Astrocyte (in vitro differentiated cells and primary cell): ENCODE measurements around the gene TMEM198. TPM values are rescaled to one million over a fixed set of nuclear protein-coding genes. Genes with fewer than 3 reads are reported as not detected.

Experiments used
- DNase-seq: peaks from one replicate; pipeline ENCODE4 v3.0.0-alpha.2; 2010; ENCODE audit warnings: low read depth
- FAIRE-seq: peaks from 2 replicates; lab custom pipeline; 2011; peaks lifted over from hg19 to GRCh38; lab: Jason Lieb, UNC
- H2AFZ ChIP-seq: 2 replicates; pipeline ENCODE4 v1.6.0; 2012; ENCODE audit warnings: low read depth, low read length, inconsistent platforms
- H3K27ac ChIP-seq: 2 replicates; pipeline ENCODE4 v1.5.1; 2011; ENCODE audit warnings: low read depth, low read length, inconsistent platforms
- H3K27me3 ChIP-seq: 2 replicates; pipeline ENCODE4 v1.6.0; 2011; ENCODE audit warnings: low read length, inconsistent platforms; ENCODE audit not compliant: insufficient read depth
- H3K36me3 ChIP-seq: 2 replicates; pipeline ENCODE4 v1.5.1; 2011; ENCODE audit warnings: low read length, inconsistent platforms; ENCODE audit not compliant: insufficient read depth
- H3K4me1 ChIP-seq: 2 replicates; pipeline ENCODE4 v1.5.1; 2011; ENCODE audit warnings: low read length, inconsistent platforms; ENCODE audit not compliant: insufficient read depth
- H3K4me2 ChIP-seq: 2 replicates; pipeline ENCODE4 v1.6.0; 2012; ENCODE audit warnings: low read length, inconsistent platforms
- H3K4me3 ChIP-seq: 2 replicates; pipeline ENCODE4 v1.5.1; 2011; ENCODE audit warnings: low read depth, mild to moderate bottlenecking, low read length, inconsistent platforms; ENCODE audit not compliant: insufficient read depth
- H3K79me2 ChIP-seq: 2 replicates; pipeline ENCODE4 v1.6.0; 2012; ENCODE audit warnings: mild to moderate bottlenecking, low read length, inconsistent platforms; ENCODE audit not compliant: insufficient read depth
- H3K9ac ChIP-seq: 2 replicates; pipeline ENCODE4 v1.6.0; 2012; ENCODE audit warnings: mild to moderate bottlenecking, low read length, inconsistent platforms
- H3K9me3 ChIP-seq: 2 replicates; pipeline ENCODE4 v1.5.1; 2012; ENCODE audit warnings: low read depth, mild to moderate bottlenecking, low read length, inconsistent platforms; ENCODE audit not compliant: insufficient read depth
- H4K20me1 ChIP-seq: 2 replicates; pipeline ENCODE4 v1.6.0; 2012; ENCODE audit warnings: low read length, inconsistent platforms; ENCODE audit not compliant: insufficient read depth
- H3K27ac Mint-ChIP-seq: one replicate; pipeline ENCODE4 v1.8.0; 2021; ENCODE audit warnings: mild to moderate bottlenecking, mixed read lengths; ENCODE audit not compliant: unreplicated experiment
- H3K27me3 Mint-ChIP-seq: one replicate; pipeline ENCODE4 v1.8.0; 2021; ENCODE audit warnings: low read depth, mixed read lengths; ENCODE audit not compliant: unreplicated experiment
- H3K36me3 Mint-ChIP-seq: one replicate; pipeline ENCODE4 v1.8.0; 2021; ENCODE audit warnings: low read depth, mixed read lengths; ENCODE audit not compliant: unreplicated experiment
- H3K4me1 Mint-ChIP-seq: one replicate; pipeline ENCODE4 v1.8.0; 2021; ENCODE audit warnings: low read depth, mixed read lengths; ENCODE audit not compliant: unreplicated experiment
- H3K4me3 Mint-ChIP-seq: one replicate; pipeline ENCODE4 v1.8.0; 2021; ENCODE audit warnings: mild to moderate bottlenecking, moderate library complexity, mixed read lengths; ENCODE audit not compliant: unreplicated experiment
- H3K9me3 Mint-ChIP-seq: one replicate; pipeline ENCODE4 v1.8.0; 2021; ENCODE audit warnings: mild to moderate bottlenecking, mixed read lengths; ENCODE audit not compliant: unreplicated experiment
- EZH2 ChIP-seq: IDR thresholded peaks from 2 replicates; pipeline ENCODE4 v1.6.1; 2012; ENCODE audit warnings: mild to moderate bottlenecking, low read length, inconsistent platforms; ENCODE audit not compliant: insufficient read depth
- total RNA-seq: library from RNA; stranded (reverse); gene quantifications from 2 replicates; pipeline ENCODE4 v1.2.1, GENCODE V29; 2021
- TF ChIP-seq, protein P1 (sequence below): IDR thresholded peaks from 2 replicates; pipeline ENCODE4 v1.5.1; 2011; ENCODE audit warnings: low read depth, mild to moderate bottlenecking, inconsistent platforms, low read length, moderate library complexity; ENCODE audit not compliant: insufficient read depth

TMEM198 gene
- total RNA-seq, 1 donor from 2014 or later, result 3.8 TPM

DNA sequence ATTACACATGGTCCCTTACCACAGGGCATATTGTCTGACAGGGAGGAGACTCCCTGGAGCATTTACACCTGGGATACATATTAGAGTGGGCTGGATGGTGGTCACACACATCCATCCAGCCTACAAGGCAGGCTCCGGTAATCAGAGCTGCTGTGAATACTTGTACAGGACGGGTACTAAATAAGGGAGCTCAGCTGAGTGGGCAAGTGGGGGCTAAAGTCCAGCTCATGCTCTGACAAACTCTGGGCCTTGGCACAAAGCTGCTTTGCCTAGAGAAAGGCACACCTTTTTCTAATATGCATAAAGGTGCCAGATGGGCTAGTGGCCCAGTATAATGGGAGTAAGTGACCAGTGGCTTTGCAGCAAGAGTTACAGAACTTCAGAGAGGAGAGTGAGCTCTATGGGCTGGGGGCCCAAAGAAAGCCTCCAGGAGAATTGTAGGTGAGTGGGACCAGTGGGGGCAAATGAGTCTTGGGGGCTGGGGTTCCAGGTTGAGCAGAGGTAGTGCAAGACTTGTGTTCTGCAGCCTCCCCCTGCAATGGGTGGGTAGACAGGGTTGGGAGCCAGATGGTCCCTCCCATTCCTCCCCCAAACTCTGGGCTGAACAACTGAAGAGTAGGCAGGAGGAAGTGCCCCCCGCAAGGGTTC lies 1.6 kb downstream of the TMEM198 start:
- Histone ChIP-seq H2AFZ (no peak overlapping the region), H4K20me1 (peaks cover 24% of the 10 kb centered on the region), H3K36me3 (peaks cover 9% of the 10 kb centered on the region), H3K9me3 (no peaks in the 10 kb centered on the region), H3K27ac (no peak overlapping the region), H3K27me3 (no peaks in the 10 kb centered on the region), H3K79me2 (peaks cover 27% of the 10 kb centered on the region), H3K4me3 (no peak overlapping the region), H3K4me1 (peaks cover 17% of the 10 kb centered on the region), H3K9ac (no peak overlapping the region), H3K4me2 (no peak overlapping the region)
- Mint-ChIP-seq H3K27me3 (peaks cover 24% of the 10 kb centered on the region), H3K4me3 (peak overlapping the region; percentile 88), H3K36me3 (peaks cover 24% of the 10 kb centered on the region), H3K9me3 (no peaks in the 10 kb centered on the region), H3K4me1 (peaks cover 8% of the 10 kb centered on the region), H3K27ac (no peak overlapping the region)
- FAIRE-seq (no peak), DNase-seq (no peak)
- TF ChIP-seq EZH2, result no peak

GRCh38 chr2:219545943-219546352 lies 2.1 kb downstream of the TMEM198 start:
- FAIRE-seq (no peak), DNase-seq (no peak)
- H3K9ac ChIP-seq, result no peak overlapping the region
- H3K4me2 ChIP-seq, result no peak overlapping the region
- Mint-ChIP-seq H3K27ac (no peak overlapping the region), H3K27me3 (peaks cover 25% of the 10 kb centered on the region), H3K9me3 (no peaks in the 10 kb centered on the region), H3K4me1 (peaks cover 8% of the 10 kb centered on the region), H3K36me3 (peaks cover 22% of the 10 kb centered on the region), H3K4me3 (peak overlapping the region; percentile 4)
- peaks cover 22% of the 10 kb centered on the region for H3K79me2 ChIP-seq
- H3K27me3 ChIP-seq, result no peaks in the 10 kb centered on the region
- H3K4me3 ChIP-seq, result no peak overlapping the region
- no peaks in the 10 kb centered on the region for H3K9me3 ChIP-seq
- TF ChIP-seq EZH2, result no peak
- TF ChIP-seq, protein P1, sequence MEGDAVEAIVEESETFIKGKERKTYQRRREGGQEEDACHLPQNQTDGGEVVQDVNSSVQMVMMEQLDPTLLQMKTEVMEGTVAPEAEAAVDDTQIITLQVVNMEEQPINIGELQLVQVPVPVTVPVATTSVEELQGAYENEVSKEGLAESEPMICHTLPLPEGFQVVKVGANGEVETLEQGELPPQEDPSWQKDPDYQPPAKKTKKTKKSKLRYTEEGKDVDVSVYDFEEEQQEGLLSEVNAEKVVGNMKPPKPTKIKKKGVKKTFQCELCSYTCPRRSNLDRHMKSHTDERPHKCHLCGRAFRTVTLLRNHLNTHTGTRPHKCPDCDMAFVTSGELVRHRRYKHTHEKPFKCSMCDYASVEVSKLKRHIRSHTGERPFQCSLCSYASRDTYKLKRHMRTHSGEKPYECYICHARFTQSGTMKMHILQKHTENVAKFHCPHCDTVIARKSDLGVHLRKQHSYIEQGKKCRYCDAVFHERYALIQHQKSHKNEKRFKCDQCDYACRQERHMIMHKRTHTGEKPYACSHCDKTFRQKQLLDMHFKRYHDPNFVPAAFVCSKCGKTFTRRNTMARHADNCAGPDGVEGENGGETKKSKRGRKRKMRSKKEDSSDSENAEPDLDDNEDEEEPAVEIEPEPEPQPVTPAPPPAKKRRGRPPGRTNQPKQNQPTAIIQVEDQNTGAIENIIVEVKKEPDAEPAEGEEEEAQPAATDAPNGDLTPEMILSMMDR, result no peak
- H4K20me1 ChIP-seq, result peaks cover 22% of the 10 kb centered on the region
- no peak overlapping the region for H2AFZ ChIP-seq
- H3K27ac ChIP-seq, result no peak overlapping the region
- H3K36me3 ChIP-seq, result peaks cover 5% of the 10 kb centered on the region
- peaks cover 17% of the 10 kb centered on the region for H3K4me1 ChIP-seq

DNA sequence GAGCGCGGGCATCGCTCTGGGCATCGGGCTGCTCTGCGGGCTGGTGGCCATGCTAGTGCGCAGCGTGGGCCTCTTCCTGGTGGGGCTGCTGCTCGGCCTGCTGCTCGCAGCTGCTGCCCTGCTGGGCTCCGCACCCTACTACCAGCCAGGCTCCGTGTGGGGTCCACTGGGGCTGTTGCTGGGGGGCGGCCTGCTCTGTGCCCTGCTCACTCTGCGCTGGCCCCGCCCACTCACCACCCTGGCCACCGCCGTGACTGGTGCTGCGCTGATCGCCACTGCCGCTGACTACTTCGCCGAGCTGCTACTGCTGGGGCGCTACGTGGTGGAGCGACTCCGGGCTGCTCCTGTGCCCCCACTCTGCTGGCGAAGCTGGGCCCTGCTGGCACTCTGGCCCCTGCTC lies 3.8 kb downstream of the TMEM198 start:
- Histone ChIP-seq H4K20me1 (peaks cover 7% of the 10 kb centered on the region), H3K9me3 (no peaks in the 10 kb centered on the region), H3K27ac (no peak overlapping the region), H3K4me2 (no peak overlapping the region), H3K4me3 (no peak overlapping the region), H3K36me3 (no peaks in the 10 kb centered on the region), H3K9ac (no peak overlapping the region), H2AFZ (no peak overlapping the region), H3K79me2 (peaks cover 5% of the 10 kb centered on the region), H3K27me3 (no peaks in the 10 kb centered on the region), H3K4me1 (peaks cover 14% of the 10 kb centered on the region)
- peaks cover 7% of the 10 kb centered on the region for H3K4me1 Mint-ChIP-seq
- peaks cover 17% of the 10 kb centered on the region for H3K36me3 Mint-ChIP-seq
- FAIRE-seq (no peak), DNase-seq (no peak)
- no peak overlapping the region for H3K4me3 Mint-ChIP-seq
- no peak overlapping the region for H3K27ac Mint-ChIP-seq
- peaks cover 27% of the 10 kb centered on the region for H3K27me3 Mint-ChIP-seq
- TF ChIP-seq, protein P1, result no peak
- TF ChIP-seq EZH2, result no peak
- H3K9me3 Mint-ChIP-seq, result no peaks in the 10 kb centered on the region
